Pancreas (tissue), 10 donors: Measurements from ENCODE around the gene ARL3. TPM values are rescaled to one million over a fixed set of nuclear protein-coding genes. Genes with fewer than 3 reads are reported as not detected.
A peak's percentile ranks its signal among the peaks of the same experiment; 100 is the strongest.

Experiments used
- ATAC-seq, 4 donors: fragments of 200-7000 bp; cut with Tn5 transposase; one replicate each; pipeline versions ENCODE4 v1.8.0 to v1.9.1; 2020; ENCODE audit warnings: mild to moderate bottlenecking in 4 of 4, moderate library complexity in 4 of 4
- DNase-seq, 6 donors: peaks; one replicate each; pipeline ENCODE4 v3.0.0-alpha.2; 2020
- FAIRE-seq: peaks from 2 replicates; lab custom pipeline; 2012; peaks lifted over from hg19 to GRCh38; lab: Jason Lieb, UNC
- H3K27ac ChIP-seq, 4 donors: fragments of 200-600 bp; sonication (generic); 1 replicate in 3 of 4; 2 replicates in 1 of 4; pipeline versions ENCODE4 v1.5.0 to v1.8.0; 2020
- H3K27me3 ChIP-seq, 4 donors: fragments of 200-600 bp; one replicate each; pipeline ENCODE4 v1.8.0; 2021
- H3K36me3 ChIP-seq, 3 donors: fragments of 200-600 bp; sonication (generic) in 1 of 3; one replicate each; pipeline versions ENCODE4 v1.5.0 to v1.8.0; 2020 to 2021
- H3K4me1 ChIP-seq, 3 donors: fragments of 200-600 bp; one replicate each; pipeline ENCODE4 v1.8.0; 2021
- H3K4me3 ChIP-seq, 4 donors: fragments of 200-600 bp; sonication (generic) in 2 of 4; one replicate each; pipeline versions ENCODE4 v1.5.0 to v1.8.0; 2020 to 2021
- H3K9me3 ChIP-seq, 4 donors: fragments of 200-600 bp; one replicate each; pipeline ENCODE4 v1.8.0; 2021
- WGBS, 2 donors: extraction: QIAGEN DNeasy Blood & Tissue Kit; methylation state at CpG; one replicate each; pipeline ENCODE4 v1.1.7; 2013; 5-methylcytosine and 5-hydroxymethylcytosine counted together
- intact Hi-C, 3 donors: fragments of 100-400 bp; cut with DNase I; formaldehyde crosslinking; loops; one replicate each; pipeline versions ENCODE4 v1.11.1 to v1.14.2; 2022
- polyA plus RNA-seq, 2 donors: library from polyadenylated mRNA; stranded (reverse); fragments of 200-250 nt; gene quantifications; one replicate each; pipeline ENCODE4 v1.2.3, GENCODE V29; 2013
- total RNA-seq, 6 donors: library from RNA; stranded (reverse); fragmentation: NEBNext Ultra II Directional in 4 of 6; extraction: Animal tissue kit (Norgen Biotek cat#: 25700) in 4 of 6; gene quantifications; one replicate each; pipeline versions ENCODE4 v1.2.1 to v1.2.4, GENCODE V29; 2021 to 2023
- TF ChIP-seq, protein P1 (sequence below), 4 donors: fragments of 200-600 bp; sonication (generic) in 3 of 4; IDR thresholded peaks; one replicate each; pipeline versions ENCODE4 v1.5.0 to v1.8.0; 2021; ENCODE audit warnings: antibody characterized with exemption in 4 of 4
- donor health status: healthy with polysubstance abuse.
- donor health status: DM: no; HTN: no; CAD: no; lungs with moderate emphysema.
- donor health status: DM: no; HTN: no; CAD: no.
- donor health status: control.
- donor health status: control.
- donor health status: Bipolar disorder and iron deficiency.
- donor health status: DM: yes; HTN: yes; CAD: no.
- donor health status: DM: no; HTN: no; CAD: no.
- donor health status: DM: no; HTN: no; CAD: no.
- donor health status: DM: yes; HTN: yes; CAD: no.

Gene ARL3
- total and polyA plus RNA-seq, 8 donors, result 2.4 to 8.0 (median 3.1) TPM

DNA sequence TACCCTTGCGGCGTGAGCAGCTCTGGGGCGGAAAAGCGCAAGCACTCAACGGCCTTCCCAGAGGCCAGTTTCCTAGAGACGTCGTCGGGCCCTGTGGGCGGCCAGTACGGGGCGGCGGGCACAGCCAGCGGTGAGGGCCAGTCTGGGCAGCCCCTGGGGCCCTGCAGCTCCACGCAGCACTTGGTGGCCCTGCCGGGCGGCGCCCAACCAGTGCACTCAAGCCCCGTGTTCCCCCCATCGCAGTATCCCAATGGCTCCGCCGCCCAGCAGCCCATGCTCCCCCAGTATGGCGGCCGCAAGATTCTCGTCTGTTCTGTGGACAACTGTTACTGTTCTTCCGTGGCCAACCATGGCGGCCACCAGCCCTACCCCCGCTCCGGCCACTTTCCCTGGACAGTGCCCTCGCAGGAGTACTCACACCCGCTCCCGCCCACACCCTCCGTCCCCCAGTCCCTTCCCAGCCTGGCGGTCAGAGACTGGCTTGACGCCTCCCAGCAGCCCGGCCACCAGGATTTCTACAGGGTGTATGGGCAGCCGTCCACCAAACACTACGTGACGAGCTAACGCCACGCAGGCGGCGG lies 57.3 kb downstream of the ARL3 start:
- Histone ChIP-seq H3K36me3 (peaks cover 0 to 39% (median 27%) of the 10 kb centered on the region in 3 donors), H3K4me3 (no peak overlapping the region), H3K9me3 (no peaks in the 10 kb centered on the region), H3K4me1 (peaks cover 49 to 60% (median 55%) of the 10 kb centered on the region in 3 donors), H3K27ac (peak overlapping the region; percentile 69 to 88 (median 80)), H3K27me3 (no peaks in the 10 kb centered on the region)
- 86 to 92% methylated on average over 42 of the region's 42 CpGs for WGBS, 2 donors
- TF ChIP-seq, protein P1, sequence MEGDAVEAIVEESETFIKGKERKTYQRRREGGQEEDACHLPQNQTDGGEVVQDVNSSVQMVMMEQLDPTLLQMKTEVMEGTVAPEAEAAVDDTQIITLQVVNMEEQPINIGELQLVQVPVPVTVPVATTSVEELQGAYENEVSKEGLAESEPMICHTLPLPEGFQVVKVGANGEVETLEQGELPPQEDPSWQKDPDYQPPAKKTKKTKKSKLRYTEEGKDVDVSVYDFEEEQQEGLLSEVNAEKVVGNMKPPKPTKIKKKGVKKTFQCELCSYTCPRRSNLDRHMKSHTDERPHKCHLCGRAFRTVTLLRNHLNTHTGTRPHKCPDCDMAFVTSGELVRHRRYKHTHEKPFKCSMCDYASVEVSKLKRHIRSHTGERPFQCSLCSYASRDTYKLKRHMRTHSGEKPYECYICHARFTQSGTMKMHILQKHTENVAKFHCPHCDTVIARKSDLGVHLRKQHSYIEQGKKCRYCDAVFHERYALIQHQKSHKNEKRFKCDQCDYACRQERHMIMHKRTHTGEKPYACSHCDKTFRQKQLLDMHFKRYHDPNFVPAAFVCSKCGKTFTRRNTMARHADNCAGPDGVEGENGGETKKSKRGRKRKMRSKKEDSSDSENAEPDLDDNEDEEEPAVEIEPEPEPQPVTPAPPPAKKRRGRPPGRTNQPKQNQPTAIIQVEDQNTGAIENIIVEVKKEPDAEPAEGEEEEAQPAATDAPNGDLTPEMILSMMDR (IDR thresholded peaks at IDR 0.05), result no peak
- FAIRE-seq (no peak), ATAC-seq (no peak), DNase-seq (peak in 3 of 6 donors; percentile 50 to 66 (median 57))
- intact Hi-C loops, result no loop called here

DNA sequence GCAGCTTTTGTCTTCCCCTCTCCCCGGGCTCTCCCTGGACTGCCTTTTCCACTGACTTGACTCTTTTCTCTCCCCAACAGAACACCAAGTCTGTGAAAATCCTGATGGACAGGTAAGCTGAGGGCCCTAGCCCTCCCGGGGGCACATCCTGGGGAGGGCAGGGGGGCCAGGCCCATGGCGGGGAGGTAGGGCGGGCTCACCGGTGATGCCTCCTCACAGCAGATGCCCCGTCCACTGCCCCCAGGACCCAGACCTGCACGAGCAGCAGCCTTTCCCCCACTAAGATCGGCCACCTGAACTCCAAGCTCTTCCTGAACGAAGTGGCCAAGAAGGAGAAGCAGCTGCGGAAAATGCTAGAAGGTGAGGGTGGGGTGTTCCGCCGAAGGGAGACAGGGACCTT lies 58.2 kb downstream of the ARL3 start:
- FAIRE-seq (no peak), ATAC-seq (no peak), DNase-seq (peak in 1 of 6 donors; percentile 51)
- no peak overlapping the region for H3K4me3 ChIP-seq
- H3K27ac ChIP-seq, result peak overlapping the region in 1 of 4 donors; percentile 80
- H3K27me3 ChIP-seq, result no peaks in the 10 kb centered on the region
- TF ChIP-seq, protein P1 (IDR thresholded peaks at IDR 0.05), result no peak
- intact Hi-C loops, result no loop called here
- no peaks in the 10 kb centered on the region for H3K9me3 ChIP-seq
- H3K4me1 ChIP-seq, result peaks cover 50 to 60% (median 51%) of the 10 kb centered on the region in 3 donors
- H3K36me3 ChIP-seq, result peaks cover 0 to 39% (median 27%) of the 10 kb centered on the region in 3 donors
- 91 to 95% methylated on average over 12 of the region's 12 CpGs for WGBS, 2 donors

- FAIRE-seq, result no peak
- Histone ChIP-seq H3K36me3 (peaks cover 0 to 39% (median 27%) of the 10 kb centered on the region in 3 donors), H3K4me3 (no peak overlapping the region), H3K9me3 (no peaks in the 10 kb centered on the region), H3K4me1 (peaks cover 47 to 60% (median 52%) of the 10 kb centered on the region in 3 donors), H3K27me3 (no peaks in the 10 kb centered on the region), H3K27ac (peak overlapping the region in 1 of 4 donors; percentile 8)
- 74 to 88% methylated on average over 12 of the region's 12 CpGs for WGBS, 2 donors
- no peak for ATAC-seq
- TF ChIP-seq, protein P1 (IDR thresholded peaks at IDR 0.05), result no peak
- intact Hi-C loops, result no loop called here
- DNase-seq, result no peak
Measured at GRCh38 chr10:102654969-102655368, 59.2 kb downstream of the ARL3 start.

GRCh38 chr10:102654566-102654965 lies 59.6 kb downstream of the ARL3 start:
- Histone ChIP-seq H3K9me3 (no peaks in the 10 kb centered on the region), H3K4me3 (no peak overlapping the region), H3K4me1 (peaks cover 49 to 64% (median 53%) of the 10 kb centered on the region in 3 donors), H3K36me3 (peaks cover 0 to 39% (median 27%) of the 10 kb centered on the region in 3 donors), H3K27me3 (no peaks in the 10 kb centered on the region), H3K27ac (peak overlapping the region in 1 of 4 donors; percentile 8)
- TF ChIP-seq, protein P1 (IDR thresholded peaks at IDR 0.05), result no peak
- intact Hi-C loops, result no loop called here
- FAIRE-seq (no peak), ATAC-seq (peak in 2 of 4 donors; percentile 18 to 19), DNase-seq (peak in 5 of 6 donors; percentile 52 to 63 (median 59))
- WGBS, 2 donors, result 20 to 29% methylated on average over 7 of the region's 7 CpGs

DNA sequence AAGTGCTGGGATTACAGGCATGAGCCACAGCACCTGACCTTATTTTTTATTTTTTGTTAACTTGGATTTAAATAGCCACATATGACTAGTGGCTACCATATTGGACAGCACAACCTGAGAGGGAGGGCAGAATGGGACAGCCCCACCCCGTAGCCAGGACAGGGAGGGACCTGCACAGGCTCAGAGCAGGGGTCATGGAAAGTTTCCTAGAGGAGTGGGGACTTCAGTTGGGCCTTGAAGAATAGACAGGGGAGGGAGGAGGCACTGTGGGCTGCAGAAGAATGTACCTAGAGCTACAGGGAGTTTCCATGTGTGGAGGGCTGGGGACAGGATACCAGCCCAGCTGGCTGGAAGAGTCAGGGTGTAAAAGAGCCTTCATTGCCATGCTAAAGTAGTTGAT lies 61.1 kb downstream of the ARL3 start:
- Histone ChIP-seq H3K4me3 (no peak overlapping the region), H3K4me1 (peaks cover 40 to 65% (median 52%) of the 10 kb centered on the region in 3 donors), H3K27ac (peak overlapping the region in 3 of 4 donors; percentile 13 to 41 (median 22)), H3K27me3 (no peaks in the 10 kb centered on the region), H3K36me3 (peaks cover 0 to 39% (median 27%) of the 10 kb centered on the region in 3 donors), H3K9me3 (no peaks in the 10 kb centered on the region)
- FAIRE-seq (no peak), DNase-seq (no peak), ATAC-seq (no peak)
- TF ChIP-seq, protein P1 (IDR thresholded peaks at IDR 0.05), result no peak
- intact Hi-C loops, result no loop called here
- WGBS, 2 donors, result 83 to 100% methylated on average over 1 of the region's 1 CpG
